Stimulated activated CD4-positive, alpha-beta T cell treated with anti-CD3 and anti-CD28 coated beads, Interleukin-15, amount 100 ng/mL, for 48 hours (primary cell): Measurements from ENCODE around the gene ROBO4.
A peak's percentile ranks its signal among the peaks of the same experiment; 100 is the strongest.

Experiments used
- DNase-seq, 2 donors: peaks; one replicate each; pipeline ENCODE4 v3.0.0-alpha.2; 2020; ENCODE audit warnings: low read depth in 2 of 2

The ROBO4 gene

DNA sequence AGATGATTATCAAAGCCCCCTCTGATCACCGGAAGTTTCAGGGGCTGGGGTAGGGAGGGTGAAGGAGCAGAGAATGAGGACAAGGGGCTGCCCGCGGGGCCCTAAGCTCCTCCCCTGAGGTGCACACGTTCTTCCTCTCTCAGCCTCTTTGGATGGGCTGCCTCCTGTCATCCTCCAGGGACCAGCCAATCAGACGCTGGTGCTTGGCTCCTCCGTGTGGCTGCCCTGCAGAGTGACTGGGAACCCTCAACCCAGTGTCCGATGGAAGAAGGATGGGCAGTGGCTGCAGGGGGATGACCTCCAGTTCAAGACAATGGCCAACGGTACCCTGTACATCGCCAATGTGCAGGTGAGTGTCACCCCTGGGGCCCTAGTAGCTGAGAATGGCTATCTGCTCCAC, 24.9 kb downstream of the ROBO4 start:
- DNase-seq, result no peak

GRCh38 chr11:124872280-124872679, 25.4 kb downstream of the ROBO4 start:
- no peak for DNase-seq

DNA sequence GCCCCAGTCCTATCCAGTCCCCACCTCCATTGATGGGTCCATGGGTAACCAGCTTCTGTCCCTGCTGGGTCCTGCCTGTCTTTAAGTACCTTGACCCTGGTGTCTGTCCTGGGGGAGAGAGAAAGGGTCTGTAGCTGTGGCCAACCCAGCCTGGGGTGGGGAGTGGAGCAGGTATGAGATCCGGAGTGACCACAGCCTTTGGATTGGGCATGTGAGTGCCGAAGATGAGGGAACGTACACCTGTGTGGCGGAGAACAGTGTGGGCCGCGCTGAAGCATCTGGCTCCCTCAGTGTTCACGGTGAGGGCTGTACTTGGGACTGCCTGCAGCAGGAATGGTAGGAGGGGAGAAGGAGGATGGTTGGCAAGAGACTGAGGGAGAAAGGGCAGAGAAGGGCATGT, 27.2 kb downstream of the ROBO4 start:
- no peak for DNase-seq

- no peak for DNase-seq
Measured at GRCh38 chr11:124869856-124870387, 27.7 kb downstream of the ROBO4 start.

DNA sequence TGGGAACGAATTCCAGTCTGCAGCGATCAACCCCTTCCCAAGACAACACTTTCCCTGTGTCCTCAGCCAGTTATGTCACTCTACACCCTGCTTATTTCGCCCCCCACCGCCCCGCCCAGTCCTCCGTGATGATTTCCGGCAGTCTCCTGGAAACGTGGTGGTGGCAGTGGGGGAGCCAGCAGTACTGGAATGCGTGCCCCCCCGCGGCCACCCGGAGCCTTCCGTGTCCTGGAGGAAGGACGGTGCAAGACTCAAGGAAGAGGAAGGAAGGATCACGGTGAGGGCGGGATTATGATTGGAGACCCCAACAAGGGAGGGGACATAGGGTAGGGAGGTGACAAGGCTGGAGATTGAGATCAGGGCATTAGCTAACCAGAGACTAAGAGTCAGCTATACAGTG, 28.3 kb downstream of the ROBO4 start:
- DNase-seq, result no peak

DNA sequence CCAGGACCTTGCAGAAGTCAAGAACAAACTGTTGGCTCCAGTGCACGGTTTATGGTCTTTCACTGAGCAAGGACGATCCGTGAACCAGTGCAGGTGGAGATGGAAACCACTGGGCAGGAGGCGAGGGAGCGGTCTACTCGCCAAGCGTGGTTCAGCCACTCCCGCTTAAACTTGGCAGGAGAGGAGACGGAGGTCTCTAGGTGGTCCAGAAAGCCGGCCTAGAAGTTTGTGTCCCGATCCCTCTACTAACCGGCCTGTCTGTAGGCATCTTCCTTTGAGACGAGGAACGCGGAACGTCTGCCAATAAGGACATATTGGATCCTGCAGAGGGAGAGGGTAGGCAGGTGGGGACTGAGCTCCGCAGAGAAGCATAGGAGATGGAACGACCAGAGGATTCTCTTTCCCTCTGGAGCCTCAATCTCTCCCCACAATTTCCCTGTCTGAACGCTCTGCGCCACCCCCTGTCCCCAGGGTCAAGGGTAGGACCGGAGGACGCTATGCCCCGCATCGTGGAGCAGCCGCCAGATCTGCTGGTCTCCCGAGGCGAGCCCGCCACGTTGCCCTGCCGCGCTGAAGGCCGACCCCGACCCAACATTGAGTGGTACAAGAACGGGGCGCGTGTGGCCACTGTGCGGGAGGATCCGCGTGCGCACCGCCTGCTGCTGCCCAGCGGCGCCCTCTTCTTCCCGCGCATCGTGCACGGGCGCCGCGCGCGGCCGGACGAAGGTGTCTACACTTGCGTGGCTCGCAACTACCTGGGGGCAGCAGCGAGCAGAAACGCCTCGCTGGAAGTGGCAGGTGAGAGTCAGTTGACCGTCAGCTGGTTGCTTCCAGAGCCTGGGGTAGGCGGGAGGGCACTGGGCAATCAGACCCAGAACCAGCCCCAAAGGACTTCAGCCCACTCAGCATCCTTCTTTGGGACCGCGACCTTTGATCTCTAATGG, 29.1 kb downstream of the ROBO4 start:
- no peak for DNase-seq

DNA sequence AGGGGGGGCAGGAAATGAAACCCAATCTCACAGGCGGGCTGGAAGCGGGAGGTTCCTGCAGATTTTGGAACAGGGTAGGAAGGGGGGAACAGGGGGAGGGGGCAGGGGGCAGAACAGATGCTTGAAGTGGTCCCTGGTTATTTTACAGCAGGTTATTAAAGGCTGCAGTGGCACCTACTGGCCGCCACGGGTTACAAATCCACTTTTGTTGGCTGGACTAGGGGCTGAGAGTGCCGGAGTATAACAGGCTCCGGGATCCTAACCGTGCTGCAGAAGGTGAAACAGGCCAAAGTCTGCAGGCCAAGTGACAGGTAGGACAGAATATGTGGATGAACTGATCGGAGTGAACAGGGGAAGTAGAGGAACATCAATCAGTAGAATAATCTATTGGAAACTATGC, 30.0 kb downstream of the ROBO4 start:
- no peak for DNase-seq

GRCh38 chr11:124865902-124866851, 31.5 kb downstream of the ROBO4 start:
- peak in 1 of 2 donors; percentile 46 for DNase-seq

DNA sequence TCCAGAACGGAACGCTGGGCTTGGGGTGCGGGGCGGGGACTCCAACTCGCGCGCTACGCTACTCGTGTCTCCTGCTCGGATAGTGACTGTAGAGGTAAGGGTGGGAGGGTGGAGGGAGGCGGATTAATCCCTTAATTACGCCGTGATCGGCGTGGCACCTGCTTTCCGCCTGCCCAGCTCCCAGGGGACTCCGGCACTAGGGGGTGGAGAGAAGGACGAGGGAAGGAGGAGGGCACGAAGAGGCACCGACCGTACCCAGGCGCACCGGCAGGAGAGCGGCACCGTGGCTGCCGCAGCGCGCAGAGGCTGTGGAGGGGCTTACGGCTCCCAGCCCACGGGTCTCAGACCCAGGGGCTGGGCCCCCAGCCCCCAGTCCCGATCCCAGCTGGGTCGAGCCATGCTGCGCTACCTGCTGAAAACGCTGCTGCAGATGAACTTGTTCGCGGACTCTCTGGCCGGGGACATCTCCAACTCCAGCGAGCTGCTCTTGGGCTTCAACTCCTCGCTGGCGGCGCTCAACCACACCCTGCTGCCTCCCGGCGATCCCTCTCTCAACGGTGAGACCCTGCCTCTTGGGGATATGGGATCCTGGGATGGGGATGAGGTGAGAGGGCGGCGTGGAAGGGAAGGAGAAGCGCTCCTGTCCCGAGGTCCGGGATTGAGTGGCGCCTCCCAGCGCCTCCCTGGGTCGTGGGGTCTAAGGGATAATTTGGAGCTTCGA, 32.3 kb downstream of the ROBO4 start, which contains the start of gene ROBO3:
ROBO3 (plus strand) TSS at position 252 of the 721 bp plus-strand sequence; CDS start at position 398, 146 bp downstream.
- DNase-seq, result no peak

DNA sequence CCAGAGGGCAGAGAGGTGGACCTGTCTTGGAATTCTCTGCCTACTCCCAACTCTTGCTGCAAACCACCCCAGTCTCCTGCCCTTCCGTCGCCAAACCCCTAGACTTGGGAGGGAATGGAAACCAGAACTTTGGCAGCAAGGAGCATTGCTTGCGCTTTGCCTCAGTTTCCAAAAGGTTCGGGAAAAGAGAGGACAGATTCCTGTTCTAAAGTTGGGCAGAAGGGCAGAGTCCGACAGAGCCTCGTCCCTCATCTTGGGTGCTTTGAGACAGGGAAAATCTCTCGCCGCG, 32.8 kb downstream of the ROBO4 start:
- no peak for DNase-seq

DNA sequence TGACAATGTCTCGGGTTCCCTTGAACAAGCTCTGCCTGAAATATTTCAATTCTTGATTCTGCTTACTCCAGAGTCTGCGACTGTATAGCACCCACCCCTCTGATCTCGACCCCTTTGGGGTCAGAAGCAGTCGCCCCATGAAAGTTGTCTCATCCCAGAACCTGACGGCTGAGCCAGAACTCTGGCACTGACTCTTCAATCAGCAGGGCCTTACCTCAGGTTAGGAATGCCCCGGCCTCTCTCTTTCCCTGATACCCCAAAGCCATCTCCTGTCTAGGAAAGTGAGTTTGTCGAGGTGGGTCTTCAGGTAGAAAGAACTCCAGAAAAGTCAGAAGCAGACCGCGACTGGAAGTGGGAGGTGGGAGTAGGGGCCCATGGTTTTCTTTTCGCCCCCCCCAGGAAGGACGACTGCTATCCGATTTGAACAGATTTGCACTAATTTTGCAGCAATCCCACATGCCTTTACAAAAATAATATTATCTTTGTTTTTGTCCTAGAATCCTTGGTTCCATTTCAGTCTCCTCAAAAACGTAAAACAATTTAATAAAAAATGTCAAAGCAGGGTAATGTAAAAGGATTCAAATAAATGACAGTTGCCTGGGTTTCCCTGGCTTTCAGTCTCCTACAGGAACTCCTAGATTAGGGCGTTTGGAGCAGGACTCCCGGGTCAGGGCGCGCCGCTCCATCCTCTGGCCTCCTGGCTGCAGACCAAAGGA, 33.3 kb downstream of the ROBO4 start:
- DNase-seq, result no peak

- no peak for DNase-seq
Measured at GRCh38 chr11:124863826-124864165, 33.9 kb downstream of the ROBO4 start.

DNA sequence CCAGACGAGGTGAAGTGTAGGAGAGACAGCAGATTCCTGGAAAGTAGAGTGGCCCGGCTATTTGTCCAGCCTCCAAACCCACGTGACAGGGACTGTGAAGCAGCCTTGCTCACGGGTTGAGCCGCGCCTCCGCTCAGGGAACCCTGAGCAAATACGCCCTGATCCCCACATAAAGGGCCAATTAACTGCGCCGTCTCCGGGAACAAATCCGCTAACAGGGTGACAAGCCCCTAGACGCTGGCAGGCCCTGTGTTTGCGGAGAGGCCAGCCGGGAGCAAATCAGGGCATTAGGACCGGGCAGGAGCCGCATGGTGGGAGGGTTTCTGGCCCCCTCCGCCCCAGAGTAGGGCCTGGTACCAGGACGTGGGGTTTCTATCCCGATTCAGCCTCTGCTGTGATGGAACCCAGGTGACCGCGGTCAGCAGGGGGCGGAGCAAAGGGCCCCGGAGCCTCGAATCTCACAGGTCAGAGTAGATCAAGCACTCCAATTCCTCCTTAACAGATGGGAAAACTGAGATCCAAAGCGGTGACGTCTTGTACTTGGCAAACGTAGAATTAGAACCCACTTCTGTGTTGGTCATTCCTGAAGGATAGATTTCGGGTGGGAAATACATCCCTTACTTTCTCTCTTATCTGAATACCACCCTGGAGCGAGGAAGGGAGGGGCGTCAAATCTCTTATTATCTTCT, 34.4 kb downstream of the ROBO4 start:
- no peak for DNase-seq

DNA sequence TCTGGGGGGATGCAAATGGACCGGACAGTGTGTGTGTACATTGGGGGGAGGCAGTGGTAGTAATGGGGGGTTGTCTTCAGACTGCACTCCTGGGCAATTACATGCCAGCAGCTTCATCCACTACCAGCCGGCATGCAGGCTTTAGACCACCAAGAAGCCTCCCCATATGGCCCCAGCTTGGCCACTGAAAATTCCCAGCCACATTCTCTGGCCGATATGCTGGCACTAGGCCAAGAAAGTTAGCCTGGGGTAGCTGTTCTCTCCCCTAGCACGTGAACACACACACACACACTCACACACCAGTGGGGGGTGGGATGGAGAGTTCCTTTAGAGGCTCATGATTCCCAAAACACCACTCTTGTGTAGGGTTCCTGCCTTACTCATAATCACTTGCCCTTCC, 36.0 kb downstream of the ROBO4 start:
- no peak for DNase-seq

GRCh38 chr11:124859171-124859570, 38.5 kb downstream of the ROBO4 start:
- no peak for DNase-seq

DNA sequence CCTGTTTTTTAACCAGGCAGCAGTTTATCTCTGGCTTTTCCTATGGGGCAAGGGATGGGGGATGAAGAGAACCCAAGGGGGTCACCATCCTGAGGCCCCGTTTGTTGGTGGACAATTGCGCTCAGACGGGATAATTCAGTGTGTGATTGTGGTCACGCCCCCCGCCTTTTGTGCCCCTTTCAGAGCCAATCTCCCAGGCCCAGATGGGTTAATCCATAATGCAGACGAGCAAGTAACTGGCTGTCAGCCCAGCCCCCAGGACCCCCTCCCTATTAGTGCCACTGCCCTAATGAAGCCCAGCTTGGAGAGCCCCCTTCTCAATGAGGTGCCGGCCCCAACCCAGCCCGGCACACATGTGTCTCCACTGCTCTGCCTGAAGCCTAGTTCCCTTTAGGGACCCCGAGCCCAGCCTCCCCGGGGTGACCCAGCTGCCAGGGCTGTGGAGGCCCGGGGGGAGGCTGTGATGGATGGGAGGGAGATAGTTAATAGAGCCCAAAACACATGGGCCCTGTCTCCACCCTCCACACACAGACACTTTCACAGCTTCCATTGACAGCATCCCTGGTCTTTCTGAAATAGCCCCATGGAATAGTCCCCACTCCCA, 51.5 kb downstream of the ROBO4 start:
- no peak for DNase-seq

DNA sequence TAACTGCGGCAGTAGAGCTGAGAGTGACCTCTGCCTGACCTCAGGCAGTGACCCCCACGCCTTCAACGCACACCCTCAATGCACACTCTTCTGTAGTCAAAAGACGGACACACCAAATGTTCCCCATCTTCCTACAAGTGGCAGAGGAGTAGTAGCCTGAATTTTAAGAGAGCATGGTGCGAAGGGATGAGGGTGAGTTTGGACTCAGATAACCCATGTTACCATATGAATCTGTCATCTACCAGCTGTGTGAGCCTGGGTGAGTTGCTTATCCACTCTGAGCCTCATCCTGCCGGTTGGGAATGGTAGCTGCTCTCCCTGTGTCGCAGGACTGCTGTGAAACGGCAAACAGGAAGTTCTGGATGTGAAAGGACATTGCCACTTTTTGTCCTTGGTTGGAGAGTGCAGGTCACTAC, 53.0 kb downstream of the ROBO4 start:
- no peak for DNase-seq

GRCh38 chr11:124843616-124843910, 54.1 kb downstream of the ROBO4 start:
- DNase-seq, result no peak

DNA sequence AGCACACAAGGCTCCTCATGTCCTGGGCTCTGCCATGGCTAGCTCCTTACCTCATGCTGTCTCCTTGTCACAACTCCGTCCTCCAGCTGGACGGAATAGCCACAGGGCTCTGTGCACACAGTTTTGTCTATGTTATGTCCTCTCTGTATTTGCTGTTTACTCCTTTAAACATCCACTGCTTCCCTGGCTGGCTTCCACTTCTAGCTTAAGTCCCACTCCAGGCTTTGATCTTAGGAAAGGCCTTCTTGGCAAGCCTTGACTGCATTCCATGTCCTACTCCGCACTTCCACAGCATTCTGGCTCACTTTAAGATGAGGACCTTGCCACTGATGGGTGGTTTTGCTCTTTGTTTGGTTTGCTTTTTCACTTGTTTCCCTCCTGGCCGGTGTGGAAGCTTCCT, 55.4 kb downstream of the ROBO4 start:
- DNase-seq, result no peak

GRCh38 chr11:124841840-124842239, 55.8 kb downstream of the ROBO4 start:
- no peak for DNase-seq
